ENCODE data around the gene EFTUD2.

EFTUD2 gene

GRCh38 chr17:44887016-44887415, 12.2 kb downstream of the EFTUD2 start:
- DNase-seq = no peak

- no peak for DNase-seq
Measured at GRCh38 chr17:44884941-44885340, 14.3 kb downstream of the EFTUD2 start.

- DNase-seq = no peak
Measured at GRCh38 chr17:44881145-44881544, 18.1 kb downstream of the EFTUD2 start.

GRCh38 chr17:44880062-44880461, 19.2 kb downstream of the EFTUD2 start:
- no peak for DNase-seq

GRCh38 chr17:44879376-44879775, 19.9 kb downstream of the EFTUD2 start:
- DNase-seq = no peak

GRCh38 chr17:44878627-44879221, 20.5 kb downstream of the EFTUD2 start:
- no peak for DNase-seq

GRCh38 chr17:44877121-44877520, 22.1 kb downstream of the EFTUD2 start:
- no peak for DNase-seq

- DNase-seq = no peak
Measured at GRCh38 chr17:44875761-44876160, 23.5 kb downstream of the EFTUD2 start.

GRCh38 chr17:44872131-44872768, 27.0 kb downstream of the EFTUD2 start:
- DNase-seq = no peak

- no peak for DNase-seq
Measured at GRCh38 chr17:44871556-44871955, 27.7 kb downstream of the EFTUD2 start.

GRCh38 chr17:44867841-44868240, 31.4 kb downstream of the EFTUD2 start:
- DNase-seq = no peak

- DNase-seq = no peak
Measured at GRCh38 chr17:44865931-44866330, 33.3 kb downstream of the EFTUD2 start.

GRCh38 chr17:44865231-44865660, 34.0 kb downstream of the EFTUD2 start:
- DNase-seq = peak; percentile 13 to 52 (median 26)

GRCh38 chr17:44864831-44865230, 34.4 kb downstream of the EFTUD2 start:
- no peak for DNase-seq

- DNase-seq = no peak
Measured at GRCh38 chr17:44863061-44863918, 36.0 kb downstream of the EFTUD2 start.

GRCh38 chr17:44862278-44862914, 36.8 kb downstream of the EFTUD2 start:
- no peak for DNase-seq

GRCh38 chr17:44859701-44860100, 39.5 kb downstream of the EFTUD2 start:
- no peak for DNase-seq

- DNase-seq = no peak
Measured at GRCh38 chr17:44854192-44854591, 45.1 kb downstream of the EFTUD2 start.

GRCh38 chr17:44850612-44851011, 48.6 kb downstream of the EFTUD2 start:
- no peak for DNase-seq

- no peak for DNase-seq
Measured at GRCh38 chr17:44850025-44850424, 49.2 kb downstream of the EFTUD2 start.

GRCh38 chr17:44848961-44849489, 50.2 kb downstream of the EFTUD2 start:
- DNase-seq = no peak

- DNase-seq = no peak
Measured at GRCh38 chr17:44848257-44848795, 50.9 kb downstream of the EFTUD2 start.

GRCh38 chr17:44847586-44847985, 51.7 kb downstream of the EFTUD2 start, which contains the start of gene HIGD1B:
Gene HIGD1B (plus strand): TSS chr17:44847883. CDS start chr17:44848153, 270 bp downstream.
- DNase-seq = no peak
